PFSK-1 (cell line): Measurements from ENCODE around the gene NT5C3B. TPM values are rescaled to one million over a fixed set of nuclear protein-coding genes. Genes with fewer than 3 reads are reported as not detected.

ENCODE experiments used
- FOXP2 ChIP-seq: optimal IDR thresholded peaks from 2 replicates; pipeline ENCODE3; 2011; ENCODE audit warnings: borderline replicate concordance, control low read depth, inconsistent platforms; ENCODE audit not compliant: insufficient read depth; ENCODE audit errors: extremely low read length, extremely low read depth
- POLR2AphosphoS5 ChIP-seq: IDR thresholded peaks from 2 replicates; pipeline ENCODE4 v1.6.1; 2012; ENCODE audit warnings: low read depth, mild to moderate bottlenecking, control low read depth, low read length, moderate library complexity
- SIN3A ChIP-seq: IDR thresholded peaks from 2 replicates; pipeline ENCODE4 v1.6.1; 2012; ENCODE audit warnings: mild to moderate bottlenecking, low read length, moderate library complexity, borderline replicate concordance; ENCODE audit not compliant: insufficient read depth
- TAF1 ChIP-seq: IDR thresholded peaks from 2 replicates; pipeline ENCODE4 v1.6.1; 2012; ENCODE audit warnings: low read length, control low read depth, borderline replicate concordance; ENCODE audit not compliant: insufficient read depth
- polyA plus RNA-seq: library from polyadenylated mRNA; unstranded; fragments of >200 nt; gene quantifications from one replicate; pipeline ENCODE4 v1.2.1, GENCODE V29; 2012; ENCODE audit warnings: low read depth, missing spikeins; ENCODE audit not compliant: insufficient read length
- TF ChIP-seq, protein P1 (sequence below), 2 experiments: IDR thresholded peaks; 2 replicates each; pipeline versions ENCODE4 v1.6.1 to v1.8.0; 2011 to 2012; ENCODE audit warnings: low read depth in 2 of 2, low read length in 2 of 2, control low read depth in 1 of 2, inconsistent platforms in 1 of 2, mild to moderate bottlenecking in 1 of 2, moderate library complexity in 1 of 2; ENCODE audit not compliant: insufficient read depth in 1 of 2

Gene NT5C3B
- 183 TPM for polyA plus RNA-seq

GRCh38 chr17:41835800-41836549, at the start of gene NT5C3B:
Gene NT5C3B, minus strand, starts transcription at chr17:41836232. Its CDS starts 39 bp downstream, at chr17:41836193.
- TF ChIP-seq SIN3A = 0 out of 2 replicates have a peak, but pooled peaks have one; percentile 16
- TF ChIP-seq, protein P1, sequence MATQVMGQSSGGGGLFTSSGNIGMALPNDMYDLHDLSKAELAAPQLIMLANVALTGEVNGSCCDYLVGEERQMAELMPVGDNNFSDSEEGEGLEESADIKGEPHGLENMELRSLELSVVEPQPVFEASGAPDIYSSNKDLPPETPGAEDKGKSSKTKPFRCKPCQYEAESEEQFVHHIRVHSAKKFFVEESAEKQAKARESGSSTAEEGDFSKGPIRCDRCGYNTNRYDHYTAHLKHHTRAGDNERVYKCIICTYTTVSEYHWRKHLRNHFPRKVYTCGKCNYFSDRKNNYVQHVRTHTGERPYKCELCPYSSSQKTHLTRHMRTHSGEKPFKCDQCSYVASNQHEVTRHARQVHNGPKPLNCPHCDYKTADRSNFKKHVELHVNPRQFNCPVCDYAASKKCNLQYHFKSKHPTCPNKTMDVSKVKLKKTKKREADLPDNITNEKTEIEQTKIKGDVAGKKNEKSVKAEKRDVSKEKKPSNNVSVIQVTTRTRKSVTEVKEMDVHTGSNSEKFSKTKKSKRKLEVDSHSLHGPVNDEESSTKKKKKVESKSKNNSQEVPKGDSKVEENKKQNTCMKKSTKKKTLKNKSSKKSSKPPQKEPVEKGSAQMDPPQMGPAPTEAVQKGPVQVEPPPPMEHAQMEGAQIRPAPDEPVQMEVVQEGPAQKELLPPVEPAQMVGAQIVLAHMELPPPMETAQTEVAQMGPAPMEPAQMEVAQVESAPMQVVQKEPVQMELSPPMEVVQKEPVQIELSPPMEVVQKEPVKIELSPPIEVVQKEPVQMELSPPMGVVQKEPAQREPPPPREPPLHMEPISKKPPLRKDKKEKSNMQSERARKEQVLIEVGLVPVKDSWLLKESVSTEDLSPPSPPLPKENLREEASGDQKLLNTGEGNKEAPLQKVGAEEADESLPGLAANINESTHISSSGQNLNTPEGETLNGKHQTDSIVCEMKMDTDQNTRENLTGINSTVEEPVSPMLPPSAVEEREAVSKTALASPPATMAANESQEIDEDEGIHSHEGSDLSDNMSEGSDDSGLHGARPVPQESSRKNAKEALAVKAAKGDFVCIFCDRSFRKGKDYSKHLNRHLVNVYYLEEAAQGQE (IDR thresholded peaks at IDR 0.05; ENCODE audit: insufficient read depth in 1 of 2, low read depth in 2 of 2, low read length in 2 of 2) = no peak
- peak; percentile 67; the same call in 1 of the 2 replicates for TF ChIP-seq TAF1
- peak; percentile 68; the same call in 1 of the 2 replicates for TF ChIP-seq POLR2AphosphoS5
- peak; percentile 44 for TF ChIP-seq FOXP2

GRCh38 chr17:41885733-41886132, 49.7 kb upstream of the NT5C3B start:
- TF ChIP-seq, protein P1 (IDR thresholded peaks at IDR 0.05; ENCODE audit: insufficient read depth in 1 of 2, low read depth in 2 of 2, low read length in 2 of 2) = no peak
- TF ChIP-seq TAF1 (no peak), SIN3A (no peak), POLR2AphosphoS5 (no peak), FOXP2 (no peak)

- TF ChIP-seq, protein P1 (IDR thresholded peaks at IDR 0.05; ENCODE audit: insufficient read depth in 1 of 2, low read depth in 2 of 2, low read length in 2 of 2) = no peak
- no peak for TF ChIP-seq POLR2AphosphoS5
- TF ChIP-seq SIN3A = no peak
- no peak for TF ChIP-seq FOXP2
- no peak for TF ChIP-seq TAF1
Measured at GRCh38 chr17:41882756-41883155, 46.7 kb upstream of the NT5C3B start.

GRCh38 chr17:41880130-41880529, 44.1 kb upstream of the NT5C3B start:
- TF ChIP-seq POLR2AphosphoS5 (no peak), FOXP2 (no peak), TAF1 (no peak), SIN3A (no peak)
- TF ChIP-seq, protein P1 (IDR thresholded peaks at IDR 0.05; ENCODE audit: insufficient read depth in 1 of 2, low read depth in 2 of 2, low read length in 2 of 2) = no peak
